ENCODE results near the gene INTS7.
A peak's percentile ranks its signal among the peaks of the same experiment; 100 is the strongest.
"Not testable (repeated sequence)": the region's sequence is repeated elsewhere in the genome, so short reads cannot be mapped to it uniquely, and the experiment has no call there.

INTS7 gene

DNA sequence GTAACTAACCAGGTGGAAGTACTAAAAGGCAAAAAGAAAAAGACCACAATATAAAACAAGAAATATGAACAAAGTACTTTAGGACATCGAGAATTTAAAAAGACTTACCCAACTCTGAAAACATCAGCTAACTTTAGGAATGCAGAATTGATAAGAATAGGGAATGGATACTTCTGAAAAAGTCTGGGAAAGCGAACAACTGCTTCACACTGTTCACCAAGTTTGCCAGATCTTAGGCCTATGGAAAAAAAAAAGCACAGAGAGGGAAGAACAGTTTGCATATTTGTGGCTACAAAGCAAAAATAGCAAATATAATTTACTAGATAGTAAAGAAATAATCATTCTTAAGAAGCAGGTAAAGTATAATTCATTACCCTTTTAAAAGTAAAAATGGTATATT is 14.4 kb downstream of the INTS7 start:
- DNase-seq (ENCODE audit: insufficient read length, low spot score) = no peak
- TF ChIP-seq POLR2A (IDR thresholded peaks at IDR 0.05; ENCODE audit: low read depth, low read length) = no peak
- no peak for FAIRE-seq

DNA sequence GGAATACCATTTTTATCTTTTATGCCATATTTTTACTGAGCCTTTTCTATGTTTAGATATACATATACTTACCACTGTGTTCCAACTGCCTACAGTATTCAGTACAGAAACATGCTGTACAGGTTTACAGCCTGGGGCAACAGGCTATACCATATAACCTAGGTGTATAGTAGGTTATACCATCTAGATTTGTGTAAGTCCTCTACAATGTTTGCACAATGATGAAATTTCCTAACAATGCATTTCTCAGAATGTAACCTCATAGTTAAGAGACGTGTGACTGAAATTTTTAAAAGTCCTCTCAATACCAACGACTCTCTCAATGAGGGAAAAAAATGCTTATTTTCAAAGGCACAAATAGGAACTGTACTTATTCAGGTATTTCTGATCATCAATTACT is 21.7 kb downstream of the INTS7 start:
- no peak for FAIRE-seq
- no peak for TF ChIP-seq POLR2A (IDR thresholded peaks at IDR 0.05; ENCODE audit: low read depth, low read length)

DNA sequence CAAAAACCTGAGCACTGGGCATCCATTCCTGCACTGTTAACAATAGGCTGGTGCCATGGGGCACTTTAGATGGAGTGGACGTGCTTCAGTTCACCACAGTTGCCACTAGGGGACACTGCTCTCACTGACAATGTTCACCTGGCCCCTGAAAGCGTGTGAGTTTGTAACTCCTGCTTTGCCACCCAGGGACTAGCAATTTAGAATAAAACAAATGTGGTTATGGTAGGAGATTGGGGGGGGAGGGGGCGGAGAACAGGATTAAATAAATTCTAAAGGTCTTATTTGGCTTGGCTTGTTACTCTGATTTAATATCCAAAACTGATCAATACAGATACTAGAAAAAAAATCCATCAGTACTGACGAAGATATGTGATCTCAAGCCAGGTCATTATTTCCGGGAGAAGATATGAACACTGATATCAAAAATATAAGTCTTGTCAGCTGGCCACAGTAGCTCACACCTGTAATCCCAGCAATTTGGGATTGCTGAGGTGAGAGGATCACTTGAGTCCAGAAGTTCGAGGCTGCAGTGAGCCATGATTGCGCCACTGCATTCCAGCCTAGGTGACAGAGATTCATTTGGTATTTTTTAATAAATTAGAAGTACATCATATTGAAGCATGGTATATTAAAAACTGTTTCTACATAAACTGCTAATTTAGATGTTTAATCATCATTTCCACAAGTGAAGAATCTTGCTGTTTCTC is 23.2 kb downstream of the INTS7 start:
- no peak for FAIRE-seq
- no peak for TF ChIP-seq POLR2A (IDR thresholded peaks at IDR 0.05; ENCODE audit: low read depth, low read length)
- peak; percentile 37 for DNase-seq (ENCODE audit: insufficient read length, low spot score)

More for the DNA sequence above, 21.7 kb downstream of the INTS7 start:
- DNase-seq (ENCODE audit: insufficient read length, low spot score) = no peak

DNA sequence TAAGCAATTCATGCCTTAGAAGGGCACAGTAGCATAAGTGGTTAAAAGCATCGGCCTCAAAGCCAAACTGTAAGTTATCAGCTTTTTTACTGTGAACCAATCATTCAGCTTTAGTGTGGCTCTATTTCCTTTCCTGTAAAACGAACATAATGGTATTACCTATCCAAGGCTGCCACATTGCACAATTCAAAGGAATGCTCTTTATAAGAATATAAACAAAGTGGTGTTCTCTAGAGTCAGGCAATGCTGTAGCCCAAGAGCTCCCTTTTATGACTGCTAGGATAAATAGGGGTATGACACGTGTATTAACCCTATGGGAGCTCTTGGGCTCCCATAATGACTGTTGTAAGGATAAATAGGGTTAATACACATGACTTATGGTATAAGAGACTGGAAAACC is 25.4 kb downstream of the INTS7 start:
- DNase-seq (ENCODE audit: insufficient read length, low spot score) (no peak), FAIRE-seq (no peak)
- no peak for TF ChIP-seq POLR2A (IDR thresholded peaks at IDR 0.05; ENCODE audit: low read depth, low read length)

DNA sequence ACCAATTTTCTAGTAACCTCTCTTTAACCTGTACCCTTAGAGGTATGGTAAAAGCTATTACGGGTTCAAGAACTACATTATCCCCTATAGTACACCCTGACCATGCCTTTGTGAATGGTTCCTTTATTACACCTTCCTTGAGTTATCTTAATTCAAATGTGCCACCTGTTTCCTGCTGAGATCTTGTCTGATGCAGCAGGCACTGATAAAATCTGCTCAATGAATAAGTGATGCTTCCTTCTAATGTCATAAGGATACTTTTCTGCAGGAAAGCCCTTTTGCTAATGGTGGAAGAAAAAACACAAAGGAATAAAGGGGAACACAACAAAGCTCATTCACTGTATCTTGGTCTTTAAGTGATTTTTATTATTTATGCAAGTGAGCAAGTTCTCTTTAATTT is 25.8 kb downstream of the INTS7 start:
- no peak for DNase-seq (ENCODE audit: insufficient read length, low spot score)
- FAIRE-seq = no peak
- TF ChIP-seq POLR2A (IDR thresholded peaks at IDR 0.05; ENCODE audit: low read depth, low read length) = no peak

DNA sequence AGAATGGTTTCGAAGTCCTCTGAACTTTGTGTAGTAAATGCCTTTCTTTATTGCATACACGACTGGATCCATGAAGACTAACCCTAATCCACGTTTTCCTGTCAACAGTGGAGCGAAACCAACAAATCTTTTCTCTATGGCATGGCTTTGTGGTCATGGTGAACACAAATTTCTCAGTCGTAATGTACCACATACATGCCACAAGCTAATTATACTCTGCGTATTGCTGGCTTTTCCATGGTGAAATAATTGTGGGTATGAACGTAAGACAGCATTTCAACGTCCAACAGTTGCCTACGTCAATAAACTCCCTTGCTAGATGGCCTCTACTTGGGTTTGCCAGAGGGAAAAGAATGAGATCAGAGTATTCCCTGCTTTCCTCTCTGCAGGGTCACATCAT is 27.5 kb downstream of the INTS7 start:
- TF ChIP-seq POLR2A (IDR thresholded peaks at IDR 0.05; ENCODE audit: low read depth, low read length) = no peak
- DNase-seq (ENCODE audit: insufficient read length, low spot score) (no peak), FAIRE-seq (no peak)

DNA sequence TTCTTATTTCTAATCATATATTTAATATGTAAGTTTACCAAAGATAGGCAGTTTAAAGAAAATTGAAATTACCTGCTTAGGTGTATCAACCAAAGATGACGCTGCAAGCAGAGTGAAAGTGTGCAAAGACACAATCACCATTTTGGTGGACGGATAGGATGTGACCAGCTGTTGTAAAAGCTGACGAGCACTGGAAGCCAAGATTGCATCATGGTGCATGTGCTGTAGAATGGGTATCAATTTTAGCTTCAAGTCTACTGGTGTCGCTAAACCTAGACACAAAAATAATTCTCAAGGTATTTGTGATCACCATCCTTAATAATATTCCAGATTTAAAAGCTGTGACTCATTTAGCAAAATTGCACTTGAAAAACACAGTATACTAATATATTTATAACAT is 28.2 kb downstream of the INTS7 start:
- DNase-seq (ENCODE audit: insufficient read length, low spot score) = no peak
- no peak for TF ChIP-seq POLR2A (IDR thresholded peaks at IDR 0.05; ENCODE audit: low read depth, low read length)
- FAIRE-seq = no peak

DNA sequence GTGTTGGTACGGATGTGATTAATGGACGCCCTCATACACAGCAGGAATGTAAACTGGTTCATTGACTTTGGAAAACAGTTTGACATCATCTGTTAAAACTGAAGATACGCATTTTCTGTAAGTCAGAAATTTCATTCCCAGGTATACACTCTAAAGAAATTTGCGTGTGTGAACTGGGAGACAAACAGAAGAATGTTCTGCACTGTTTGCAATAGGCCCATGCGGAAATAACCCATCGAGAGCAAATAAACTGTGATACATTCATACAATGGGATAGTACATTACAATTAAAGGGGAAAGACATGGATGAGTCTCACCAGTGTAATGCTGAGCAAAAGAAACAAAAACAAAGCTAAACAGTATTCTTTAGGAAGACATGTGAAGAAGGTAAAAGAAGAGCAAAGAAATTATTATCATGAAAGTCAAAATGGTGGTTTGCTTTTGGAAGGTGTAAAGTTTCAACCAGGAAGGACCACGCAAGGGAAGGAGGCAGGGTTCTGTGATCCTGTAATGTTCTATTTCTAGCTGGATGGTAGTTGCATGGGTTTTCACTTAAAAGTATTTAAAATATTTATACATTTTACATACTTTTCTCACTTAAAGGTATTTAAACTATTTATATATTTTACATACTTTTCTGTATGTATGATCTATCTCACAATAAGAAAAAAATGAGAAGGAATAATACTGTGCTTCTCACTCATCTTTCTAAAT is 30.3 kb downstream of the INTS7 start:
- TF ChIP-seq POLR2A (IDR thresholded peaks at IDR 0.05; ENCODE audit: low read depth, low read length) = no peak
- DNase-seq (ENCODE audit: insufficient read length, low spot score) = no peak
- no peak for FAIRE-seq

DNA sequence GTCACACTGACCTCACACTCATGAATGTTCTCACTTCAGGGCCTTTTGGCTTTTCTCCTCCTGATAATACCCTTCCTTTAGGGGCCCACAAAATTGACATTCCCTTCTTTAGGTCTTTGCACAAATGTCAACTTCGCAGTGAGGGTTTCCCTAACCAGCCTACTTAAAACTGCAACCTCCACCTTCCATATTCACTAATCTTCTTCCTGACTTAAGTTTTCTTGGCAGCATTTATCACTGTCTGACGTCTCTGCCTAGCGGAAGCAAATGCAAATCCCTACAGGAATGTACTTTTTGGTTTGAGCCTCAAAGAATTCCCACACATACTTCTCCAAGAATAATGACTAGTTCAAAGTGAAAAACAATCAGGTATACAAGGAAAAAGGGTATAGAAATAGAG is 32.8 kb downstream of the INTS7 start:
- FAIRE-seq = no peak
- TF ChIP-seq POLR2A (IDR thresholded peaks at IDR 0.05; ENCODE audit: low read depth, low read length) = no peak
- DNase-seq (ENCODE audit: insufficient read length, low spot score) = no peak

DNA sequence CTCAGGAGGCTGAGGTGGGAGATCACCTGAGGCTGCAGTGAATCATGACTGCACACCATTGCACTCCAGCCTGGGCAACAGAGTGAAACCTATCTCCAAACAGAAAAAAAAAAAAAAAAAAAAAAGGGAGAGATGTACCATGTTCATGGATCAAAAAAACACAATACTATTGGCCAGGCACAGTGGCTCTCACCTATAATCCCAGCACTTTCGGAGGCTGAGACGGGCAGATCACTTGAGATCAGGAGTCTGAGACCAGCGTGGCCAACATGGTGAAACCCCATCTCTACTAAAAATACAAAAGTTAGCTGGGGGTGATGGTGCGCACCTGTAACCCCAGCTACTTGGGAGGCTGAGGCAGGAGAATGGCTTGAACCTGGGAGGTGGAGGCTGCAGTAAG is 37.9 kb downstream of the INTS7 start:
- FAIRE-seq = not testable (repeated sequence)

DNA sequence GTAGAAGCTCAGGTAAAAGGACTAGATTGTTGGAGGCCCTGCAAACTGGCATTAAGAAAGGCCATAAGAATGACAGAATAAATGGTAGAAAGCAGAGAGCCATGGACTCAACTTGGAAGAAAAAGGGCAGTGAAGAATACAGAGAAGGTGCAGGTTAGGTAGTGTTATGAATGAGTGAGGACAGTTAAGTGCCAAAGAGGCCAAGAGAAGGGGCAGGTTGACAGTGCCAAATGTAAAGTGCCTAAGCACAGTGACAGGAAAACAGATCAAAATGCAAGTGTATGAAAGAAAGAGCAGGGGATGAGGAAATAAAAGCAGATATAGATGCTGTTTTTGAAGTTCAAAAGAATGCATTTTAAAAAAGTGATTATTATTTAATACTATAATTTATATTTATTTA is 43.7 kb downstream of the INTS7 start:
- TF ChIP-seq POLR2A (IDR thresholded peaks at IDR 0.05; ENCODE audit: low read depth, low read length) = no peak
- no peak for FAIRE-seq
- DNase-seq (ENCODE audit: insufficient read length, low spot score) = no peak

More for the DNA sequence above, 37.9 kb downstream of the INTS7 start:
- DNase-seq (ENCODE audit: insufficient read length, low spot score) = not testable (repeated sequence)

DNA sequence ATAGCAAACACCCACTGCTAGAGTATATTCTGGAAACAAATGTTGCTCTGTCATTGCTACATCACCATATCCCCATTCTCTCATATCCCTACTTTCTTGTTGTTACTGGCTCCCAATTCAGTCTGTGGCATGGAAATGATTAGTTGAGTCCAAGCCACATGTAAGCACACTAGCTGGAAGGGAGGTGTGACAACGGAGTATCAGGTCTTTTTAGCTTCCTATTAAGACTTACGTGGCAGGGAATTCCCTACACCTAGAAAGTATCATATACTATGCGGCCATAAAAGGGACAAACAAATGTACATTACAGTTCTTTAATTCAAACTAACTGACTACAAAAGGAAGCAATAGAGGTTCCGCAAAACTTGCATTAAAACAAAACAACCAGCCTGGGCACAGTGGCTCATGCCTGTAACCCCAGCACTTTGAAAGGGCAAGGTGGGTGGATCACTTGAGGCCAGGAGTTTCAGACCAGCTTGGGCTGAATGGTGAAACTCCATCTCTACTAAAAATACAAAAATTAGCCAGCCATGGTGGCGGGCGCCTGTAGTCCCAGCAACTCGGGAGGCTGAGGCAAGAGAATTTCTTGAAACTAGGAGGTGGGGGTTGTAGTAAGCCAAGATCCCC is 48.6 kb downstream of the INTS7 start:
- no peak for TF ChIP-seq POLR2A (IDR thresholded peaks at IDR 0.05; ENCODE audit: low read depth, low read length)
- FAIRE-seq (no peak), DNase-seq (ENCODE audit: insufficient read length, low spot score) (no peak)

DNA sequence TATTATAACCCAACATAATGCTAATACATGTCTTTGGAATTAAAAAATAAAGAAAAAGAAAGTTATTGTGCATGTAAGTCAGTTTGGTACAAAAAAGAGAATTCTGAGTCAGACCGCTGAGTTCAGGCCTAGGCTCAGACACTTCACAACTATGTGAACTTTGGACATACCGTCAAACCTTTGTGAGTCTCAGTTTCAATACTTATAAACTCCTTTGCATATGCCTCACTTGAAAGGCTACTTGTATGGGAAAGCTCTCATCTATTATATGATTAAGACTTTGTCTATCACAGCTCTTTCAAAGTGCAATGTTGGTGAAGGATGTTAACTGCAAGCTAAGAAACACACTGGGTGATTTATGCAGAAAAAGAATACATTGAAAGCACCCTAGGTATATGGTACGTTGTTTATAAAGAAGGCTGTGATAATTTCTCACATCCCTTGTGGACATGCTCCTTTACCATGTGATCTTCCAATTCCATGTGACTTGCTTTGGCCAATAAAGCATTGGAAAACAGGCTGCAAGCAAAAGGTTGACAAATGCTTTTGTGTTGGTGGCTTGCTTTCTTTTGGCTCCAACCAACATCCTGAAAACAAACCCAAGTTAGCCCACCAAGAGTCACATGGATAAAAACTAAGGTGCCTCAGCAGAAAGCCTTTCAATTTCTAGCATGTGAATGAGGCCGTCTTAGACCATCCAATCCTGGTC is 49.6 kb downstream of the INTS7 start:
- FAIRE-seq = no peak
- no peak for DNase-seq (ENCODE audit: insufficient read length, low spot score)
- TF ChIP-seq POLR2A (IDR thresholded peaks at IDR 0.05; ENCODE audit: low read depth, low read length) = no peak

DNA sequence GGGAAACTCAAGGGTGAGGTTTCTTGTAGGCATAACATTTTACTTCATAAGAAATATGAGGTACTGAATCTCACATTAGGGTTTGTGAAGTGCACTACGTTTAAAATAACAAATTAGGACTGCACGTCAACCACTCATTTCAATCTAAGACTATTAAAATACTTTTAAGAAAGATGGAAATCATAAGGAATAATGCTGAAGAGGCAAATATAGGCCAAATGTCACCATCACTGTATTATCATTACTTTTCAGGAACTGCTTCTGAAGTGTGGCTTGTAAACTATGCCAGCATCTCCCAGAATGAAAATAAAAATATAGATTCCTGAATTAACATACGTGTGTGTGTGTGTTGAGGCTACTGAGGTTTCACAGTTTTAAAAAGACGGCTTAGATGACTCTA is 56.8 kb downstream of the INTS7 start:
- TF ChIP-seq POLR2A (IDR thresholded peaks at IDR 0.05; ENCODE audit: low read depth, low read length) = no peak
- FAIRE-seq (no peak), DNase-seq (ENCODE audit: insufficient read length, low spot score) (no peak)
